HG03103 (cell line): Measurements from ENCODE around the gene CRIM1.
"Not testable (repeated sequence)": the region's sequence is repeated elsewhere in the genome, so short reads cannot be mapped to it uniquely, and the experiment has no call there.

Source experiments
- ATAC-seq: cut with Tn5 transposase; IDR thresholded peaks from one replicate; pipeline ENCODE4 v1.9.1; 2021; ENCODE audit warnings: low read depth; ENCODE audit not compliant: unreplicated experiment

Gene CRIM1

DNA sequence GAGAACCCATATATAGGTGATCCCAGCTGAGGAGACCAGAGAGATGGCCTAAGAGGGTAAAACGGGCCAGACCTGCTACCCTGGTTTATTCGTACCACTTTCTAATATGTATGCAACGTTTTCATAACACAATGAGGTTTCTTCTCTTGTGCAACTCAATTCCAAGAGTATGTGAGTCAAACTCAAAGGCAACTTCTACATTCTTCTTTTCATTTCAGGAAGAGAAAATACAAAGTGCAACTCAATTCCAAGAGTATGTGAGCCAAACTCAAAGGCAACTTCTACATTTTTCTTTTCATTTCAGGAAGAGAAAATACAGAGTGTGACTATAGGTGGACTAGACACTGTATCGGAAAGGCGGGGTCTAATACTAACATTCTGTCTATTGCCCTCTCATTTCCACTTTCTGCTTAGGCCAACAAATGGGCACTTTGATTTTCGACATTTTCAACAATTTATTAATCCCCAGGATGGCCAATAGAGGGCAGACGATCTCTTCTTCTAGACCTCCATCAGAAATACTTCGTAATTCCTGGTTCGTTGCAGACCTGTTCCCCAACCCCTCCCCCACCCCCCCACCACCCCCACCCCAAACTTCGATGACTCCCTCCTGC is 3.7 kb upstream of the CRIM1 start:
- no peak for ATAC-seq

DNA sequence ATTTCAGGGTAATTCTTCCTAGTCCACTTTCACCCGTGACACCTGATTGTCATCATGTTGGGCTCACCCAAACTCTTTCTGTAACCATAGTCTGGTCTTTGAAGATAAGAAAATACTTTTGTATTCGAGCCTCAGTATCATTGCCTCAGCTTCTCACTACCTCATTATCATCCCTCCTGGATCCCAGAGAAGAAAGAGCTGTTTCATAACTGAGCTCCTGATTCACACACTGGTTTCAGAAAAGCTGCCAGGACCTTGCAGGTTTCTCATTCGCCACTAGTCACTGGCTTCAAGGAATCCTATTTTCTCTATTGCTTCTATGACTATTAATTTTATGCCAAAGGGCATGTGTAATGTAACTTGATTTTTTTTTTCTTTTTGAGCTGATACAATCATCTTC is 2.9 kb upstream of the CRIM1 start:
- ATAC-seq = no peak

DNA sequence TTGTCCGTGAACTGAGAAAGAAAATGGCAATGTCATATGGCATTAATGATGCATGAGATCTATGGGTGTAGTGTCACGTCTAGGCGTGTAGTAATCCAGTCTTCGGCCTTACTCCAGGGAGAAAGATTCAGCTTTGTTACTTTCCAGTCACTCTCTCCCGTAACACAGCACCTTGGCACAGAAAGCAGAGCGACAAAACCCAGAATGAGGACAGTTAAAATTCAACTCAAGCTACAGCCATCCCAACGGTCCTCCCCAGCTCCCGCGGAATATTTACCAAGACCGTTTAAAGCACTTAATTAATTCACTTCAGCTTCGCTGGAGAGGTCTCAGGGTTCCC is 797 bp upstream of the CRIM1 start:
- no peak for ATAC-seq

DNA sequence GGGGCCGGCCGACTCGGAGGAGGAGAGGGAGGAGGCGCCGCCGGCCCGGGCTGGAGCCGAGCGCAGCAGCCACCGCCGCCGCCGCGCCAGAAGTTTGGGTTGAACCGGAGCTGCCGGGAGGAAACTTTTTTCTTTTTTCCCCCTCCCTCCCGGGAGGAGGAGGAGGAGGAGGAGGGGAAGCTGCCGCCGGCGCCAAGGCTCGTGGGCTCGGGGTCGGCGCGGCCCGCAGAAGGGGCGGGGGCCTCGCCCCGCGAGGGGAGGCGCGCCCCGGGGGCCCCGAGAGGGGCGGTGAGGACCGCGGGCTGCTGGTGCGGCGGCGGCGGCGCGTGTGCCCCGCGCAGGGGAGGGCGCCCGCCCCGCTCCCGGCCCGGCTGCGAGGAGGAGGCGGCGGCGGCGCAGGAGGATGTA is 316 bp downstream of the CRIM1 start:
- ATAC-seq = no peak

DNA sequence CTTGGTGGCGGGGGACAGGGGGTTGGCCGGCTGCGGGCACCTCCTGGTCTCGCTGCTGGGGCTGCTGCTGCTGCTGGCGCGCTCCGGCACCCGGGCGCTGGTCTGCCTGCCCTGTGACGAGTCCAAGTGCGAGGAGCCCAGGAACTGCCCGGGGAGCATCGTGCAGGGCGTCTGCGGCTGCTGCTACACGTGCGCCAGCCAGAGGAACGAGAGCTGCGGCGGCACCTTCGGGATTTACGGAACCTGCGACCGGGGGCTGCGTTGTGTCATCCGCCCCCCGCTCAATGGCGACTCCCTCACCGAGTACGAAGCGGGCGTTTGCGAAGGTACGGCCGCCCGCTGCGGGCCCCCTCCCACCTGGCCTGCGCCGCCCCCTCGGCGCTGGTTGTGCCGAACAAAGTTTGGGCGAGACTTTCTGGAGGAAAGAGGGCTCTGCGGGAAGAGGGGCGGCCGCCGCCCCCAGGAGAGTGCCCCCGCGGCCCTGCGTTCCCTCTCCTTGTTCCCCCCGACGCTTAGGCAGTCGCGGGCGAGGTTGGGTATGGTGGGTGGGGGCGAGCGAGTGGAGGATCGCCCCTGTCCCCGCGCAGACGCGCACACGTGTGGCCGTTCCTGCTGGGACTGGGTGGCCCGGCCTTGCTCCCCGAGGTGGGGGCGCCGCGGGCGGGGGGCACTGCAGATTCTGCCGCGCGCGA is 866 bp downstream of the CRIM1 start:
- no peak for ATAC-seq

DNA sequence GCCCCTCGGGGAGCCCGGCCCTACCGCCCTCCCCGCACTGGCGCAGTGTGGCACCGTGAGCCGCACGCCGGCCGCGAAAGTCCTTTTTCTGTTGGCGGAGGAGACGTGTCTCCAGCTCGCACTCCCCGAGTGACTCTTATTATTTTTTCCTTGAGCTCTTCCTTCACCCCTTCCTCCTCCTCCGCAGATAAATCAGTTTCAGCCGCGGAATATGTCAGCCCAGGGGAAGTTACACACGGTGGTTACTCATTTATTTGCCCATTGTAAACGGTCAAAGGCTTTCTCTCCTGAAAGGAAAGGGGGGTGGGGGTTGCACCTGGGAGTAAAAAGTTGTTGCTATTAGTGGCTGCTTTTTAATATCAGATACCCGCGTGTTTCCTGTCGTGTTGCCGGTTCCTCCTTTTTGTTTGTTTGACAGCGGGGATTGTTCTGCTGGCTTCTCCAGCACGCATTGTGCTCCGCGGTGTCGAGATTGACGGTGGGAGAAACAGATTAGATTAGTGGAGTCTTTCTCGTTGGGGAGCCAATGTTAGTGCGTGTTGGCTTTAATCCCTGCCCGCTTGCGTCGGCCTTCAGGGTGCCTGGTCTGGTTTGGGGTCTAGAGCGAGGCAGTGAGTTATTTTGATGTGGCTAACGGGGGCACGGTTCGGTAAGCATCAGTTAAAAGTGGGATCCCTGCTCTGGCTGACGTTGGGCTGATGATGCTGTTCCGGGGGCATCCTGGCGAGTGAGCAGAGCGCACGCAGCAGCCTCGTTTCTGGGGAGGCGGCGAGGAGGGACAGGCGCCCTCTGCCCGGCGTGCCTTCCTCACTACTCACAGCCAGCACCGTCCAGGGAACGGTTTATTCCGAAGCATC is 1.6 kb downstream of the CRIM1 start:
- ATAC-seq = peak; percentile 30

DNA sequence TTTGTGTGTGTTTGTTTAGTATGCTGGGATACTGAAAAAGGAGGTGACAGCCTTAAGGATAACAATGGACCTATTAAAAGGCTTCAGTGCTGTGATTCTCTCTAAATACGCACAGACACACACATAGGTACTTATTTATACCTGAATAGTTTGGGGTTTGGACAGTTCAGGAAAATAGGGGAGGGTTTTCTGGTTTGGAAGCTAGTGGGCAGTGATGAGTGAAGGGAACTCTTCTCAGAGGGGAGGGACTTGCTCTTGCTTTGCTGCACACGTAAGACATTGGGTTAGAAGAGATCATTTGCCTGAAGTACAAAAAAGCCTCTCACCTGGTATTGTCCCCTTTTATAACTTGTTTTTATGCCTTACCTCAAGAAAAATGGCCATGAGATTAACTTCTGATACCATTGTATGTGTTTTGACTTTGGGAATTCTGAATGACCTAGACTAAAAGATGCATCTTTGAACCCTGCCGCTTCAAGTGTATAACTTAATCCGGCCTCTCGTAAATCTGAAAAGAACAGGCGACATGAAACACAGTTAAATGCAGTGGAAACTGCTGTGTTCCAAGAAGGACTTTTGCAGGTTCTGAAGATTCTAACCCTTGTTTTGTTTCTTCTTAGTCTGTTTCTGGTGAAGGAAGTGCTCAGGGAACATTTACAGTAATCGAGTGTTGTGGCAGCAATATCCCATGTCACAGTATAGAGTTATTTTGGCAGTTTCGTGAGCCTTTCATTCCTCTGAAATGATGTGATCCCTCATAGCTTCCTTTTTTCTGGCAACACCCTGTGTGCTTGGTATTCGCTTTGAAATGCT is 2.5 kb downstream of the CRIM1 start:
- ATAC-seq = no peak

DNA sequence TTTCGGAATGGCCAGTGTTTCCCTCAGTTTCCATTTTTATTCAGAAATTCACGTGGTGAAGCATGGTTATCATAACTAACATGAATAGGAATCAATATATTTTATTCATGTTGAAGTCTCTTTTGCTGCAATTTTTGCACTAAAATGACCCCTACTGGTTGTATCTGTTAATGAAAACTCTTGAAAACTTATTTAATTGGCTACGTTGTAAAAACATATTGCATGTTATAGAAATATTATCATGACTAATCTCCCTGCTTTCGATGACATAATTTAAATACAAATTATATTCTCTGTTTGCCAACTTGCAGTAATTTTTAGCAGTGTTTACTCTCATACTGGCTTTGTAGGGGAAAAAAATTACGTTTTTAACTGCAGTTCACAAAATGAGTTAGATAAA is 3.5 kb downstream of the CRIM1 start:
- no peak for ATAC-seq

DNA sequence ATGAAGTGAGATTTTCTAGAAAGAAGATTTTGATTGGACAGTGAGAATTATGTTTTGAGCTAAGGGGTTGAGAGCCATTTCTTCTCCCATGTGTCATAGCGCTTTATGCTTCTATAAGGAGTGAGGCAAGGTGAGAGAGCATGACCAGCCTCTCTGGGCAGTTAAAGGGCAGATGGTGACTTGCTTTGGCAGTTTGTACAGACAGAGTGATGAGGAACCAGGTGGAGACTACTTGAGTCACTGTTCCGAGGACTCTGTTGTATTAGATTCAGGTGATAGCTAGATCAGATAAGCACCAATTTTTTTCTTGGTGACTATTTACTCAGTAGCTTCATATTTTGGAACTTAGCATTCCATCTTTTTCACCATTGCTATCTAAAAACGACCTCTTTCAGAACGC is 4.5 kb downstream of the CRIM1 start:
- ATAC-seq = no peak

DNA sequence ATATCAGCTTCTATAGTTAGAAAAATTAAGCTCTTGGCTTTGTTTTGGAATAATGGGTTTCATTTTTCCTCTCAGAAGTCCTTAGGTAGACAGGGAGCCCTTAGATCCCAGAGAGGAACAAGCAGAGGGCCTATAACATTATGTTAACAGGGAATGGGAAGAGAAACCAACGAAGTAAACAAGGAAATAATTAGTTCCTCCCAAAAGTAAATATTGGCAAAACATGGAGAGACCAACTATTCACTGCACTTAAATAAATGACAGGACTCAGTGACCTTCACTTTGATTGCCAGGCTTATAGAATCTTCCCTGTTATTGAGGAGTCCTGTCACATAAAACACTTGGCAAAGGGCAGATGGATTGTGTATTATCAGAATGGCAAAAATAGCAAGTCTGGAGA is 5.3 kb downstream of the CRIM1 start:
- ATAC-seq = no peak

DNA sequence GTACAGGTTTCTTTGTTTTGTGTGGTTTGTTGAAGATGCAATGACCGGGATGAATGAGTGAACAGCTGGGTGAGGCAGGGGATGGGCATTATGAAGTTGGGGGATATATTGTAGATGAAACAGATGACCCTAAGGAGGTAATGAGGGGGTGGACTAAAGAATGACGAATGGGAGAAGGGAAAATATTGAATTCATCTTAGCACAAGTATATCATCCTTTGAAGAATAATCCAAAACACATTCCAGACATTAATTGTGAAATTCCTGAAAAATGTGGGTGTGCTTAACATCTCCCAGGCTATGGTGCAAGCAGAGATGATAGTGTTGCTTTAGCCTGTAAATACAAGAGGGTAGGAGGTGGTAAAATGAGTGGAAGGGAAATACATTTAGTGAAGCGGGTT is 5.8 kb downstream of the CRIM1 start:
- no peak for ATAC-seq

DNA sequence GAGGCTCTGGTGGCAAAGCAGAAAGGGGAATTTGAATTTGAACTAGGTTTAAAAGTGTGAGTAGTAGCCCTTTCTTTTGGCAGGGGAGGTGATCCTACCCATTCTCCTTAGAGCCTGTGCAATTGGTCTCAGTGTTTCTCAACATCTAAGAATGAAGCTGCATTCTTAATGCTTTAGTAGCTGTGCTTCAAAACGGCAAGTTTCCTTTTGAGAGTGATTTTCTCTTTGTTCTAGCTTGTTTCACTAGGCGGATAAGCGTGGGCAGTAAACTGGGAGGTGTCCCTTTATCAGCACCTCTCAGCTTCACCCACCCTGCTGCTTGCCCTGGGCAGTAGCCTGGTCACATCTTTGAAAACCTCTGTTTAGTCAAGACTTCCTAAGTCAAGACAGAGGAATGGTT is 6.7 kb downstream of the CRIM1 start:
- no peak for ATAC-seq

DNA sequence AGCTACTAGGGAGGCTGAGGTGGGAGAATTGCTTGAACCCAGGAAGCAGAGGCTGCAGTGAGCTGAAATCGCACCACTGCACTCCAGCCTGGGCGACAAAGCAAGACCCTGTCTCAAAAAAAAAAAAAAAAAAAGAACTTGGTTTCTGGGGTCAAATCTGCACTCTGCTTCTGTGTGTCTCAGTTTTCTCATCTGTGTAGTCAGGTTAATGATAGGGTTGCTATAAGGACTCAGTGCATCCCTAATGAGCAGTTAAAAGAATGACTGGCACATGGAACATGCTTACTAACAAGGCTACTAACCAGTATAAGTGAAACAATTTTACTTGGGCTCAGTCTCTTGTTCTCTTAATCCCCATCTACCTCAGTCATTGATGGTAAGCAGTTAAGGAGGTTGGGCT is 7.5 kb downstream of the CRIM1 start:
- ATAC-seq = not testable (repeated sequence)

DNA sequence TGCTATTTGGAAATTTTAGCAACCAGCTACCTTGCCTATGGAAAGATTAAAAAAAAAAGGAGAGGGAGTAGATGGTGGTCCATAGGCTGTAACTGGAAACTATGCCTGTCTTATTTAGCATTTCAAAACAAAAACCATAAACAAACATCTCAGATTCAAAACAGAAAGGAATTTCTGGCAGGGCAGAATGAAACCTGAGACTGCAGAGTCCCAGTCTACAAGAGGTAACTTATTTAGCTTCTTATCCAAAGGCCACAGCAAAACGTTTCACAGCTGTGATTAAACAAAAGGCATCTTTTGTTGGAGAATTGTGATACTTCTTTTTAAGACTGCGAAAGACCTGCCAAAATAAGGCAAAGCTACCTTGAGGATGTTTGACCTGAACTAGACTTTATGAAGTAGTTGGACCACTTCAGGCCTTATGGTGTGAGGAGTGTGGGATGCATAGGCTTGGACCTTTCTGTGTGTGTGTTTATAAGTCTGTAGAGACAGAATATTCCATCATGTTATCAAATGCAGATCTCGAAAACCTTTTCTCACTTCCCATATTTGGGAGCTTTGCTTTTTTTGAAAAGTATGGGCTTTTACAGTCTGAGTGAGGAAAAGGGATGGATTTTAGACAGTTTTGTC is 11.0 kb downstream of the CRIM1 start:
- no peak for ATAC-seq

DNA sequence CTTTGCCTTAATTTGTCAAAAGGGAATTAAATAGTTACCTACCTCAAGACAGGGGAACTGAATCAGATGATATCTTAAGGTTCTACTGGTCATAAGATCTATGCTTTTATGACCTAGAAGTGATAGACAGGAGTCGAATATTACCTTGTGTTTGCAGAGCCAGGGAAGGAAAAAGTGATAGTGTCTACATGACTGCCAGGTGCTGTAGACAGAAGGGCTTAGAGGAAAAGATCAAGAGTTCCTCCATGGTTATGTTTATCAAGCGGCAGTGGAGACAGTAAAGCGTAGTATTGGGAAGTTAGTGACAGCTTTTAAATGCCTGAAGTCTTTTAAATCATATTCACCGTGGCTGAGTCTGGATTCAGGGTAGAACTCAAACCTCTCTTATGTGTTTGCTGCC is 11.9 kb downstream of the CRIM1 start:
- no peak for ATAC-seq

DNA sequence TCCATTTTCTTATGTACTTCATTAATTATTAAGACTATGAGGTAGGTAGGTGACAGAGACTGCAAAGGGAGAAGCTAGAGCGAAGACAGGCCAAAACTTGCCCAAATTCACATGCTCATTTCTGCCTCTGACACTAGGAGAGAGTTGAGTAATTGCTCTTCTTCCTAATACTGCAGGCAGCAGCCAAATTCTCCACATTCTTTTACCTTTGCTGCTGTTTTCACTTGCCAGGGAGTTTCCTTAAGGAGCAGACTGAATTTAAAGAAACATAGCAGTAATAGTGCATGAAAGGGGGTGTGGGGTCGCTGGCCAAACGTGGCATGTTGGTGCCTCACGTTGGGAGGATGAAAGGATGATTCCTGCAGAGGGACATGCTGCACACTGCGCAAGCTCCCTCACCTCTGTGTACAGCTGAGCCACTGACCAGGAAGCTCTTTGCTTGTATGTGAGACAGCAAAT is 12.3 kb downstream of the CRIM1 start:
- no peak for ATAC-seq

DNA sequence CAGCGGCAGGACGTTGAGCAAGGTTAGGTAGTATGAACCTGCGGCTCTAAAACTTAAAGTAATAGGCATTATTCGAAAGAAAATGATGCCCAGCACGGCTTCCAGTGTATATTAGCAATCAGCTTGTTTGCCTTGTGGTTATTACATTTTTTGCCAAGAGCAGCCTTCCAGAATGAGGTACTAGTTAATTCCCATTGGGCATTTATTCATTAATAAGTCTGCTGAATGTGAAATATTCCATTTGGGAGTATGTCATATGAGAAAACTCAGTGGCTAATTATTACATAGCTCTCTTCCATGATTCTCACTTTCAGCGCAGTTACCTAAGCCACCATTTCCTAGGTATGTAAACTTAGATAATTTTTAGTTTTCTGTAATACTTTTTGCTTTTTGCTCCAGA is 12.9 kb downstream of the CRIM1 start:
- ATAC-seq = no peak

DNA sequence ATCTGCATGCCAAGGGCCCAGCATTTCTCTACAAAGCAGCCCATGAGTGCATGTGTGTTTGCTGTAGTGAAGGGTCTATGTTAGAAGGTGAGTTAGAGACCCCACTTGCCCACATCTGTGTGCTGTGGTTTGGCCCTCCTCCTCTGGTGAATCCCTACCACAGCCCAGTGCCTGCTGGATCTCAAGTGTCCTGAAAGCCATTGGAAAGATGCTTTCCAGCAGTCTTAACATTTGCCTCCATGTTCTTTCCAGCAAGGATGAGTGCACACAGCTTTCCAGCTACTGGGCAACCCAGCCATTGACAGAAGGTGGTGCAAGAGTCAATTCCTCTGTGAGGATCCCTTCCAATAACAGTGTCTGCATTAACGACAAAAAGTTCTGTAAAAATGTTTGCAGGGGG is 13.6 kb downstream of the CRIM1 start:
- ATAC-seq = no peak

DNA sequence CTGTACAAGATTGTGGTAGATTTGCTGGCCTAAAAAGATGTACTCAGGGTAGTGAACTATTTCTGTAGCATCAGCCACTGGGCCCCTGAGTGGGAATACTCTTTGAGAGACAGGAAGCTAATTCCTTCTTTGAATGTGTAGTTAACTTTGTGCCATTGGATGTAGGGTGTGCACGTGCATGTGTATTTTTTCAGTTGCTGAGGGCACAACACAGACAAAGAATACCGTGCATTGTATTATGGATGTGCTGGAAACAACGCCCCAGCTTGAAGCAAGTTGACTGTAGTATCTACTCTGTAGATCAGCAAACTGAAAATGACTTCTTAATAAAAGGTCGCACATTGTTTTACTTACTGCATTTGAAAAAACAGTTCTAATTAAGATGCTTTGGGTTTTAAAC is 14.1 kb downstream of the CRIM1 start:
- no peak for ATAC-seq

DNA sequence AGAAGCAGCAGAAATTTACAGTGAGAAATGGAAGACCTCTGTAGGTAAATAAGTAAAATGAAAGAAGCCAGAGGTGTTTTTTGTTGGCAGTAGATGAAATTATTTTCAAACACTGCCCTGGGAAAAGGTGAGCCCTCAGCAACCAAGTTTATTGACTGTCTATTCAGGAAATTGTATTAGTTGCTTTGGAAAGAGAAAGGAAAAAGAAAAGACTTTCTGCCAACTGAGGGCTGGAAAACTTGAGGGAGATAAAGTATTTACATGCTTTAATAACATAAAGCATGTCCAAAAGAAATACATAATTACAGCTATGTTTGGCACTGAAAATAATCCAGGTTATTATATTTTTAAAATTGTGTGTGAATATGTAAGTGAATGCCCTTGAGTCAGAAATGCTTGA is 14.7 kb downstream of the CRIM1 start:
- no peak for ATAC-seq
